Osteoblast (primary cell): ENCODE data around the gene AP3S2. TPM values are rescaled to one million over a fixed set of nuclear protein-coding genes. Genes with fewer than 3 reads are reported as not detected.
A peak's percentile ranks its signal among the peaks of the same experiment; 100 is the strongest.

Source experiments
- DNase-seq: peaks from one replicate; pipeline ENCODE4 v3.0.0; 2011; ENCODE audit warnings: low spot score, mixed read lengths; ENCODE audit not compliant: insufficient read length; ENCODE audit errors: missing footprints
- H2AFZ ChIP-seq: 2 replicates; pipeline ENCODE4 v1.6.0; 2011; ENCODE audit warnings: mild to moderate bottlenecking, low read length
- H3K27ac ChIP-seq: 2 replicates; pipeline ENCODE4 v1.5.1; 2011; ENCODE audit warnings: mild to moderate bottlenecking, low read depth, low read length, moderate library complexity
- H3K27me3 ChIP-seq: 2 replicates; pipeline ENCODE4 v1.6.0; 2012; ENCODE audit warnings: mild to moderate bottlenecking, control low read depth, inconsistent platforms, low read length, moderate library complexity; ENCODE audit not compliant: insufficient read depth
- H3K36me3 ChIP-seq: 2 replicates; pipeline ENCODE4 v1.5.1; 2011; ENCODE audit warnings: mild to moderate bottlenecking, low read length, control low read depth, moderate library complexity; ENCODE audit not compliant: insufficient read depth
- H3K4me1 ChIP-seq: 2 replicates; pipeline ENCODE4 v1.5.1; 2011; ENCODE audit warnings: mild to moderate bottlenecking, low read length, control low read depth, moderate library complexity; ENCODE audit not compliant: insufficient read depth
- H3K4me2 ChIP-seq: 2 replicates; pipeline ENCODE4 v1.6.0; 2011; ENCODE audit warnings: mild to moderate bottlenecking, low read length; ENCODE audit not compliant: insufficient read depth
- H3K4me3 ChIP-seq: fragments of 200-600 bp; sonication (generic); 3 replicates; pipeline ENCODE4 v1.5.1; 2012; ENCODE audit warnings: mild to moderate bottlenecking, low read length, inconsistent platforms; ENCODE audit not compliant: insufficient read depth
- H3K79me2 ChIP-seq: 2 replicates; pipeline ENCODE4 v1.6.0; 2012; ENCODE audit warnings: mild to moderate bottlenecking, low read length, control low read depth, inconsistent platforms; ENCODE audit not compliant: insufficient read depth
- H3K9me3 ChIP-seq: 2 replicates; pipeline ENCODE4 v1.5.1; 2011; ENCODE audit warnings: low read depth, low read length, control low read depth
- H4K20me1 ChIP-seq: 2 replicates; pipeline ENCODE4 v1.6.0; 2012; ENCODE audit warnings: mild to moderate bottlenecking, low read length, control low read depth; ENCODE audit not compliant: insufficient read depth
- total RNA-seq: library from RNA; depleted of rRNA; stranded (reverse); fragments of >200 nt; gene quantifications from 2 replicates; pipeline ENCODE4 v1.2.3, GENCODE V29; 2012
- TF ChIP-seq, protein P1 (sequence below): IDR thresholded peaks from 2 replicates; pipeline ENCODE4 v1.5.1; 2011; ENCODE audit warnings: mild to moderate bottlenecking, low read depth, low read length, moderate library complexity; ENCODE audit errors: extremely low read depth

AP3S2 gene
- total RNA-seq, 1 donor, result 63.7 TPM

DNA sequence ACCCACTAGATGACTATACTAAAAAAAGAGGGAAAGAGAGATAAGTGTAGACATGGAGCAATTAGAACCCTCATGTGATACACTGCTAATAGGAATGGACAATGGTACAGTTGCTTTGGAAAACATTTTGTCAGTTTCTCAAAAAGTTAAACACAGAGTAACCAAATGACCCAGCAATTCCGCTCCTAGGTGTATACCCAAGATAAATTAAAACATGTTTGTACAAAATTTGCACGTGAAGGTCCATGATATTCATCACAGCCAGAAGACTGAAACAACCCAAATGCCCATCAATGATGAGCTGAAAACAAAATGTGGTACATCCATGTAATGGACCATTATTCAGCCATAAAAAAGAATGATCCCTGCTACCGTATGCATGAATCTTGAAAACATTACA lies 105.8 kb downstream of the AP3S2 start:
- H3K4me1 ChIP-seq, result peaks cover 4% of the 10 kb centered on the region
- TF ChIP-seq, protein P1, sequence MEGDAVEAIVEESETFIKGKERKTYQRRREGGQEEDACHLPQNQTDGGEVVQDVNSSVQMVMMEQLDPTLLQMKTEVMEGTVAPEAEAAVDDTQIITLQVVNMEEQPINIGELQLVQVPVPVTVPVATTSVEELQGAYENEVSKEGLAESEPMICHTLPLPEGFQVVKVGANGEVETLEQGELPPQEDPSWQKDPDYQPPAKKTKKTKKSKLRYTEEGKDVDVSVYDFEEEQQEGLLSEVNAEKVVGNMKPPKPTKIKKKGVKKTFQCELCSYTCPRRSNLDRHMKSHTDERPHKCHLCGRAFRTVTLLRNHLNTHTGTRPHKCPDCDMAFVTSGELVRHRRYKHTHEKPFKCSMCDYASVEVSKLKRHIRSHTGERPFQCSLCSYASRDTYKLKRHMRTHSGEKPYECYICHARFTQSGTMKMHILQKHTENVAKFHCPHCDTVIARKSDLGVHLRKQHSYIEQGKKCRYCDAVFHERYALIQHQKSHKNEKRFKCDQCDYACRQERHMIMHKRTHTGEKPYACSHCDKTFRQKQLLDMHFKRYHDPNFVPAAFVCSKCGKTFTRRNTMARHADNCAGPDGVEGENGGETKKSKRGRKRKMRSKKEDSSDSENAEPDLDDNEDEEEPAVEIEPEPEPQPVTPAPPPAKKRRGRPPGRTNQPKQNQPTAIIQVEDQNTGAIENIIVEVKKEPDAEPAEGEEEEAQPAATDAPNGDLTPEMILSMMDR, result no peak
- peaks cover 8% of the 10 kb centered on the region for H4K20me1 ChIP-seq
- no peak for DNase-seq
- H3K27ac ChIP-seq, result no peak overlapping the region
- peaks cover 77% of the 10 kb centered on the region for H3K36me3 ChIP-seq
- peaks cover 6% of the 10 kb centered on the region for H3K79me2 ChIP-seq
- H3K4me3 ChIP-seq, result no peak overlapping the region
- no peak overlapping the region for H2AFZ ChIP-seq
- H3K4me2 ChIP-seq, result no peak overlapping the region
- no peaks in the 10 kb centered on the region for H3K9me3 ChIP-seq
- no peaks in the 10 kb centered on the region for H3K27me3 ChIP-seq

DNA sequence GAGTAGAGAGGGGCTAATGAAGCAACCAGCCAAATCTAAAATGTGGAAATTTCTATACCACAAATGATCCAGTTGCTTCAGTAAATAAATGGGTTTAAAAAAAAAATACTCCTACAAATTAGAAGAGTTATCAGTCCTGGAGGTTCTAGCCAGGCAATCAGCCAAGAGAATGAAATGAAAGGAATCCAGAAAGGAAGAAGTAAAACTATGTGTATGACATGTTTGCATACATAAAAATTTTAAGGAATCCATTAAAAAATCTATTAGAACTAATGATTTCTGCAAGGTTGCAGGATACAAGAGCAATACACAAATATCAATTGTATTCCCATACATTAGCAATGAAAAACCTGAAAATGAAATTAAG lies 108.0 kb downstream of the AP3S2 start:
- TF ChIP-seq, protein P1, result no peak
- peaks cover 57% of the 10 kb centered on the region for H3K36me3 ChIP-seq
- H2AFZ ChIP-seq, result no peak overlapping the region
- H3K27me3 ChIP-seq, result no peaks in the 10 kb centered on the region
- peaks cover 8% of the 10 kb centered on the region for H4K20me1 ChIP-seq
- no peak overlapping the region for H3K27ac ChIP-seq
- no peak for DNase-seq
- H3K4me1 ChIP-seq, result peaks cover 10% of the 10 kb centered on the region
- peaks cover 6% of the 10 kb centered on the region for H3K79me2 ChIP-seq
- H3K4me3 ChIP-seq, result no peak overlapping the region
- H3K9me3 ChIP-seq, result no peaks in the 10 kb centered on the region
- no peak overlapping the region for H3K4me2 ChIP-seq

DNA sequence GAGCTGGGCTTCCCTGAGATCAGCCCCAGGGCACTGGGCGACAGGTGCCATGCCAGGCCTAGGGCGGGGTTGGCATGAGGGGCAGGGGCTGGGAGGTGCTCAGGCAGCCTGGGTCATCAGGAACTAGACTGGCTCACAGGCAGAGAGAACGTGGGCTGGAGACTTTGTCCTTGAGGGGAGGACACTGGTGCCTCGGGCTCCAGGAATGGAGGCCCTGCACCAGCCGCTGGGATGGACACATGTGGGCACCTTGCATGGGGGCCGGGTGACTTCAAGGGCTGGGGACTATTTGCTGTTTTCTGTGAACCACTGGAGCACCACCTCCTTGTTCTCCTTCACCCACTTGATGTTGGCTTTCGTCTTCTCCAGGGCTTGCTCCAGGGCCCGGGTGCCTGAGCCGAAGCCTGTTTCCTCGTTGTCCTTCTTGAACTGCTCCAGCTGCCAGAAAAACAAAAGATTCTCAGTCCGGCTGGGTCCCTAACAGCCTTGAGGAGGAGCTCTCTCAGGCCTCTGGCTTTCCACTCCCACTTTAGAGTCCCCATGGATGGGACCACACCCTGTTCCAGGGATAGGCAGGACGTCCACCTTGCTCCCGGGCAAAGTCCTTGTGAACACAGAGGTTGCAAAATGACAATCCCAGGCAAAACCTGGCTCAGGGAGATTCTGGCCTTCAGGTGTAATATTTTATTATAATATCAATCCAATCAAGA lies 108.6 kb downstream of the AP3S2 start:
- TF ChIP-seq, protein P1, result no peak
- H4K20me1 ChIP-seq, result peaks cover 6% of the 10 kb centered on the region
- no peak overlapping the region for H3K27ac ChIP-seq
- peaks cover 10% of the 10 kb centered on the region for H3K4me1 ChIP-seq
- peaks cover 51% of the 10 kb centered on the region for H3K36me3 ChIP-seq
- no peaks in the 10 kb centered on the region for H3K9me3 ChIP-seq
- peak; percentile 49 for DNase-seq
- peaks cover 3% of the 10 kb centered on the region for H3K79me2 ChIP-seq
- H3K4me3 ChIP-seq, result no peak overlapping the region
- H2AFZ ChIP-seq, result no peak overlapping the region
- H3K4me2 ChIP-seq, result no peak overlapping the region
- no peaks in the 10 kb centered on the region for H3K27me3 ChIP-seq

DNA sequence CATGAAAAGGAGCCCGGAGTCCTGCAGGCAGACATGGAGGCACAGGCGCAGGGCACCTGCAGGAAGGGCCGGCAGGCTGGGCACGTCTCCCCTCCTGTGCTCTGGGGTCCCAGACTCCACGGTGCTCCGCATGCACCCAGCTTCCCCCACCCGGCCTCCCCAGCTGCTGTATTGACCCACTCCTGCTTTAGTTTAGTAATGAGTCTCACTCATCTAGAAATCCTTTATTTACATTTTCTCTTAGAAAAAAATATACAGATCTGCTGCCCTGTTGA lies 109.2 kb downstream of the AP3S2 start:
- H3K9me3 ChIP-seq, result no peaks in the 10 kb centered on the region
- DNase-seq, result no peak
- H3K27ac ChIP-seq, result no peak overlapping the region
- H3K4me3 ChIP-seq, result no peak overlapping the region
- peaks cover 10% of the 10 kb centered on the region for H3K4me1 ChIP-seq
- TF ChIP-seq, protein P1, result no peak
- no peak overlapping the region for H2AFZ ChIP-seq
- H4K20me1 ChIP-seq, result peaks cover 4% of the 10 kb centered on the region
- no peaks in the 10 kb centered on the region for H3K27me3 ChIP-seq
- no peak overlapping the region for H3K4me2 ChIP-seq
- H3K36me3 ChIP-seq, result peaks cover 47% of the 10 kb centered on the region
- H3K79me2 ChIP-seq, result peaks cover 3% of the 10 kb centered on the region
